Measurements from ENCODE around the gene CXCL13.
A peak's percentile ranks its signal among the peaks of the same experiment; 100 is the strongest.
"Not testable (repeated sequence)": the region's sequence is repeated elsewhere in the genome, so short reads cannot be mapped to it uniquely, and the experiment has no call there.

CXCL13 gene

GRCh38 chr4:77601614-77602187, 3.9 kb upstream of the CXCL13 start:
- DNase-seq (ENCODE audit: low spot score) = no peak

DNA sequence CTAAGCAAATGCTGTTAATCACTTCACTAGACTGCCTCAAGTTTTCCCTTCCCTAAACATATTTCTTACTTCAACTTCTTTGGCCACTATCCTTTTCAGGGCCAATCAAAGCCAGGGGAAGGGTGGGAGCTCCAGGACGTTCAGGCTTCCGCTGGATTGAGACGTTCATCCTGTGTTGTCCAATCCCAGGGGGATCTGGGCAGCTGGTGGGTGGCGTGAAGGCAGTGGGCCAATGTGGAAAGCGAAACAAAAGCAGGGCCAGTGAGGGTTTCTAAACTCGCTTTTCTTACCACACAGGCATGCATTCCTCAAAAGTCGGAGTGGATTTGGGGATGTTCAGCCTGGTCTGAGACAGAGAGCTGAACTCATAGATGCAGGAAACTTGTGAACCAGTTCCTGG, 7.6 kb downstream of the CXCL13 start:
- no peak for DNase-seq (ENCODE audit: low spot score)

- DNase-seq (ENCODE audit: low spot score) = no peak
These were observed 9.5 kb downstream of the CXCL13 start for GRCh38 chr4:77615153-77615552.

DNA sequence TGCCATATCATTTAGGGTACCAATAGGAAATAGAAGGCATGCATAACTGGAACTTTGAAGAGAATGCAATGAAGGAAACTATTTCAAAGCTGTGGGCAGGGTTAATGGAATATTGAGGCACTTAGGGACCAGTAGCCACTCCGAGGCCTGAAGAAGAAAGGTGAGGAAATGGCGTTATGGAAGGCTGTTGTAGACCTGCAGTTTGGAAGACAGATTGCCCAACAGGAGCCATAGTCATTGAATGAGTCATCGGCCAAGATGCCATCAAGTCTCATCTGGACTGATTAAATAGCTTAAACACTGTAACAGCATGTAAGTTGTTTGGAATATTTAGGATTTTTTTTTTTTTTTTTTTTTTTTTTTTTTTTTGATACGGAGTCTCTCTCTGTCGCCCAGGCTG, 11.6 kb downstream of the CXCL13 start:
- DNase-seq (ENCODE audit: low spot score) = no peak

DNA sequence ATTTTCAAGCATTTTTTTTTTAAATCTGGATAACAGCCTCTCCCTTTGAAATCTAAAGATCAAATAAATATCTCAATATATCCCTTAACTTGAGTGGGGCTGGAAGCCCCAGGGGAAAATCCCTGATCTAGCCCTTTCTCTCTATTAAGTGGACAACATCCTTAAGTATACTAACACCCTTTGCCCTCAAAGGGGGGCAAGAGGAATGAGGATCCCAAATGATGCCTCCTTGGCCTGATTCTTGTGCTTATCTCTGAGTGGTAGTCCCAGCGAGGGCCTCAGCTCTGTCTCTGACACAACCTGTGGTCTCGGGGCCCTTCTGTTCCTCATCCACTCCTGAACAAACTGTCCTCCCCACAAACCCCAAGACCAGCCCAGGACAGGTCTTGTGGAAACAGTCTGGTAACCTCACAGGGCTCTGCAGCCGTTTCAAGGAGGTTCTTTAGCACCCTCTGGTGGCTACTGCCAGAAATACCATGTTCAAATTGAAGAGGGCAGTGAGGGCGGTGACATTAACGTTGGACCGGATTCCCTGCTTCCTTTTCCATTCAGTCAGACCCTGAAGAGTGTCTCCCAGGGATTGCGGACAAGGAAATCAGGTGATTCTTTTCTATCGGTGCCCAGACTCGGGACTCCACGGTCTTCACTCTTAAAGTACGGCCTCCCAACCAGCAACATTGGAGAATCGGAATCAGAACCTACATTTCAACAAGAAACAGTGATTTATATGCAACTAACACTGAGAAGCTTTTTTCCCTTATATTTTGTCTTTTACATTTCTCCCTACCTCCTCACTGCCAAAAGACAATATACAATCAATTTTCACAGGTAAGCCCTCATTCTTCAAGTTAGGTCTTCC, 13.0 kb downstream of the CXCL13 start:
- peak; percentile 60 for DNase-seq (ENCODE audit: low spot score)

DNA sequence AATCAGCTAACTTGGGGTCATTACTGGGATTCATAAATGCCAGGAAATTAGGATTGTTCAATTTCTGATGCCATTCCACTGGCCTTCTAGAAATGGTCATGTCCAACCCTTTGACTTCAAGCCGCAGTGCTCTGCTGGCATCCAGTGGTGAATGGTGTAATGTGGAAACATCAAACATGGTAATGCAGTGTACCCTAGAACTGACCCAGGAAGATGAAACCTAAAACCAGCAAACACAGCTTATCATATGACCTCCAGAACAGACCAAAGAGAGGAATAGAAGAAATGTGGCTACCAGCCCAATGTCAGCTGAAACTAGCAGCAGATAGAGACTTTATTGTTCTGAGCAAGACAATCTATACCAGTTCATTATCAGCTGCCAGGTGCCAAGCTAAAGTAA, 13.8 kb downstream of the CXCL13 start:
- DNase-seq (ENCODE audit: low spot score) = no peak

DNA sequence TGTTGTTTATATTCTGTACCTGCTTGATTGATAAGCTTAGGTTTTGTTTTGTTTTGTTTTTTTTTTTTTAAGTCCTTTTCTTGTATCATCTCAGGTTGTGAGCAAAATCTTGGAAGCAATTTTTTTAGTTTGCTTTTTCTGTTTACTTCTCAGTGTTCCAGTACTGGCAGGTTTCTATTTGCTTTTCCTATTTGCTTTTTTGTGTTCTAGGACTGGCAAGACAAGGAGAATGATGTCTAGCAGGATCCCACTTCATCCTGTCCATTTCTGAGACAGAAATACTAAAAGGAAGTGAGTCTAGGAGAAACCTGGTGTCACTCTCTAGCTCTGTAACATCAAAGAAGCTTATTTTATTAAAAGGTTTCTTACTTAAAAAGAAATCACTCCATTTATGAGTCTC, 15.6 kb downstream of the CXCL13 start:
- DNase-seq (ENCODE audit: low spot score) = no peak

DNA sequence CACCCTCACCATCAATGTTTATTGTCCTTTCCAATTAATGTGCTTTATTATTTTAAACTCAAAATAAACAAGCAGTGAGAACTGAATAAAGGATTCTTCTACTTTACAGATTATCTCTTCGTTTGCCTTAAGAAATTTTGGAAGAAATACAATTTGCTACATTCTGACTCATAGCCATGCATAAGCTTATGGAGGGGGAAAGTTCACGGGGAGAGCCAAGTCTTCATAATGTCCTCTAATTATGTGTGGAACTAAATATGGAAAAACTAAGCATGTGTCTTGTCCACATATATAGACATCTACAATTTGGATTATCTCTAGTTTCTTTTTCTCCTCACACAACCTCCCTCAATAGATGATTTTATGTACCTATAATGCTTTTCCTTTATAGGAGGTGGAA, 17.5 kb downstream of the CXCL13 start:
- no peak for DNase-seq (ENCODE audit: low spot score)

DNA sequence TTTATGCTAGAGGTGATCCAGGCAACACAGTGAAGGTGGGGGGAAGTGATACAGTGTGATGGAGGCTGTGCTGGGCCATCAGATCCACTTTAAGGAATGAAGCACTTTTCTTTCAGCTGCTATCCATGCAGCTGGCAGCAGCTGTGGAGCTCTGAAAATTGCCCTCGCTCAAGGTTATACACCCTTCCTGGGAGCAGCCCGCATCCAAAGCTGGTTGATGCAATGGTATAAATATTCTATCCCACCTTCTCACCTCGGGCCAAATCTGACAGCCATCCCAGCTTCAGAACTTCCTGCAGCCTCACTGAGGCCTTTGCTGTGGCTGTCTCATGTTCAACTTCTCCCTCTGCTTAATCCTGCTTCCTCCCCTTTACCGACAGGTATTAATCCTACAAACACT, 18.6 kb downstream of the CXCL13 start:
- DNase-seq (ENCODE audit: low spot score) = no peak

GRCh38 chr4:77625485-77625884, 19.9 kb downstream of the CXCL13 start:
- no peak for DNase-seq (ENCODE audit: low spot score)

DNA sequence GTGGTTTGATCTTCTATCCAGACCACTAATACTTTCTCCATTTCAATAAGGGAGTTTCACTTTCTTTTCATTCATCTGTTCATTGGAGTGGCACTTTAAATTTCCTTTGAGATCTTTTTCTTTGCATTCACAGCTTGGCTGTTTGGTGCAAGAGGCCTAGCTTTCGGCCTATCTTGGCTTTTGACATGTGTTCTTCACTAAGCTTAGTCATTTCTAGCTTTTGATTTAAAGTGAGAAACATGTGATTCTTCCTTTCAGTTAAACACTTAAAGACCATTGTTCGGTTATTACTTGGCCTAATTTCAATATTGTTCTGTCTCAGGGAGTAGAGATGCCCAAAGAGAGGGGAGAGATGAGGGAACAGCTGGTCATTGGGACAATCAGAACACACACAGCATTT, 24.3 kb downstream of the CXCL13 start:
- no peak for DNase-seq (ENCODE audit: low spot score)

DNA sequence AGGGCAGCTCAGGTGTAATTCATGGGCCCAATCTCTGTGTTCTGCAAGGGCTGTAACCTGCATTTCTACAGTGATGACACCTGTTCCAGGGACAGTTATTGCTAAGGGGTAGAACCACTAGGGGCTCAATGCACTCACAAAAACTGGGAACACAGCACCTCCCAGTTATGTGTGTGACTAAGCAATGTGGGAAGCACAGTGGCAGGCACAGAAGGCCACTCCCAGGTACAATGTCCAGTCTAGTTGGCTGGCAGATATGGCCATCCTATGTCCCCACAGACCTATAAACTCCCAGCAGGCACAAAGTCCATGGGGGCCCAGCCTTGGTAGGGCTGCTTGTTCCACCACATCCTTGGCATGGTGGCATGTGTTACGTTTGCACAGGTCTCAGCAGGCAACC, 25.7 kb downstream of the CXCL13 start:
- DNase-seq (ENCODE audit: low spot score) = no peak

GRCh38 chr4:77634132-77634785, 28.6 kb downstream of the CXCL13 start:
- no peak for DNase-seq (ENCODE audit: low spot score)

GRCh38 chr4:77635246-77635645, 29.6 kb downstream of the CXCL13 start:
- DNase-seq (ENCODE audit: low spot score) = no peak

- DNase-seq (ENCODE audit: low spot score) = no peak
These were observed 30.3 kb downstream of the CXCL13 start for GRCh38 chr4:77635876-77636275.

DNA sequence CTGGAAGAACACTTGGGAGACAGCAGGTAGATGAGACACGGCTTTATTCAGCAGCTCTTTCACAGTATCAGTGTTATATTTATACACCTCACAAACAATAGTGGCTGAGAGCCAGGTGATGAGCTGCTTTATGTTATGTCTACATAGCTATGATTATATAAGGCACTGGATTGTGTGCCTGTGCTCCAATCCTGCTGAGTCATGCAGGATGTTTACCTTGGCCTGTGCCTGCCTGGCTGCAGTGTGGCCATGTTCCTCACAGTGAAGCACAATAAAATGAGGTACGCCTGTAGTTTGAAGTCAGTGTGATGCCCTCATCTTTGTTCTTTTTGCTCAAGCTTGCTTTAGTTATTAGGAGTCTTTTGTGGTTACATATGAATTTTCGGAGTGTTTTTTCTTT, 31.3 kb downstream of the CXCL13 start:
- no peak for DNase-seq (ENCODE audit: low spot score)

DNA sequence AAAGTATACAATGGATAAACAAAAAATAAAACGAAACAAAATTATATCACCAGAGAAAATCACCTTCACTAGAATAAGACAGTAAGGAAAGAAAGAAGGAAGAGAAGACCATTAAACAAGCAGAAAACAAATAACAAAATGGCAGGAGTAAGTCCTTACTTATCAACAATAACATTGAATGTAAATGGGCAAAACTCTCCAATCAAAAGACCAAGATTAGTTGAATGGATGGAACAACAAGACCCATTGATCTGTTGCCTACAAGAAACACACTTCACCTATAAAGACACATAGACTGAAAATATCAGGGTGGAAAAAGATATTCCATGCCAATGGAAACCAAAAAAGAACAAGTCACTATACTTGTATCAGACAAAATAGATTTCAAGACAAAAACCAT, 38.4 kb downstream of the CXCL13 start:
- DNase-seq (ENCODE audit: low spot score) = not testable (repeated sequence)

- no peak for DNase-seq (ENCODE audit: low spot score)
These were observed 45.2 kb downstream of the CXCL13 start for GRCh38 chr4:77650787-77651186.

DNA sequence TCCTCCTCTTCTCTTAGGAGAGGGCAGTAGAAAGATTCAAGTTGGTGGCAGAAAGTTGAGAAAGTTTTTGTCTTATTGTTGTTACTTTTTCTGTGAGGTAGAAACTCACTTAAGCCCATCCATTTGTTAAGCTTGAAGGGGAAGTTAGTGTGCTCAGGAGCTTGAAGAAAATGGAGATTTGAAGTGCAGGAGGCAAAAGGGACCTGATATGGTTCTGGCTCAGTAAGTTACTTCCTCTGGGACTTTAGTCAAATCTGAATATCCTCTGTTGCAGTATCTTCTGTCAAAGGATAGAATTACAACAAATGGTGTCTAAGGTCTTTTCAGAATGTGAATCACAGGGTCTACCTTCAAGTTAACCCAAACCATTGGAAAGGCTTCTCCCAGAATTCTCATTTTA, 46.2 kb downstream of the CXCL13 start:
- DNase-seq (ENCODE audit: low spot score) = no peak

GRCh38 chr4:77652237-77652897, 46.7 kb downstream of the CXCL13 start:
- no peak for DNase-seq (ENCODE audit: low spot score)

- no peak for DNase-seq (ENCODE audit: low spot score)
These were observed 47.6 kb downstream of the CXCL13 start for GRCh38 chr4:77653162-77653758.

GRCh38 chr4:77660318-77660717, 54.7 kb downstream of the CXCL13 start:
- not testable (repeated sequence) for DNase-seq (ENCODE audit: low spot score)

All from CD4-positive, alpha-beta T cell treated with Interleukin-6 at 100 ng/mL for 8 hours (primary cell).